HG03159 (cell line): ENCODE results near the gene ZRANB3.

Experiments
- ATAC-seq: cut with Tn5 transposase; IDR thresholded peaks from one replicate; pipeline ENCODE4 v1.9.1; 2021; ENCODE audit warnings: mild to moderate bottlenecking, moderate library complexity; ENCODE audit not compliant: unreplicated experiment

Gene ZRANB3

GRCh38 chr2:135182190-135182589 is 348.8 kb downstream of the ZRANB3 start:
- ATAC-seq = no peak

GRCh38 chr2:135179689-135180088 is 351.3 kb downstream of the ZRANB3 start:
- ATAC-seq = no peak

GRCh38 chr2:135175177-135175576 is 355.8 kb downstream of the ZRANB3 start:
- ATAC-seq = no peak

GRCh38 chr2:135174810-135175093 is 356.3 kb downstream of the ZRANB3 start:
- no peak for ATAC-seq

- ATAC-seq = no peak
Measured at GRCh38 chr2:135174049-135174809, 356.8 kb downstream of the ZRANB3 start.

GRCh38 chr2:135169900-135170753 is 360.9 kb downstream of the ZRANB3 start:
- no peak for ATAC-seq

- no peak for ATAC-seq
Measured at GRCh38 chr2:135168204-135168856, 362.7 kb downstream of the ZRANB3 start.

GRCh38 chr2:135167273-135167672 is 363.7 kb downstream of the ZRANB3 start:
- ATAC-seq = no peak

- ATAC-seq = no peak
Measured at GRCh38 chr2:135164431-135164830, 366.6 kb downstream of the ZRANB3 start.

- ATAC-seq = no peak
Measured at GRCh38 chr2:135163901-135164300, 367.1 kb downstream of the ZRANB3 start.

- ATAC-seq = no peak
Measured at GRCh38 chr2:135163306-135163705, 367.7 kb downstream of the ZRANB3 start.

GRCh38 chr2:135162786-135163185 is 368.2 kb downstream of the ZRANB3 start:
- ATAC-seq = no peak

GRCh38 chr2:135162377-135162776 is 368.6 kb downstream of the ZRANB3 start:
- no peak for ATAC-seq

GRCh38 chr2:135159191-135159590 is 371.8 kb downstream of the ZRANB3 start:
- ATAC-seq = no peak

GRCh38 chr2:135157856-135158255 is 373.2 kb downstream of the ZRANB3 start:
- no peak for ATAC-seq

- ATAC-seq = no peak
Measured at GRCh38 chr2:135154962-135155361, 376.1 kb downstream of the ZRANB3 start.

GRCh38 chr2:135152361-135152760 is 378.7 kb downstream of the ZRANB3 start:
- ATAC-seq = no peak

- ATAC-seq = no peak
Measured at GRCh38 chr2:135151615-135152014, 379.4 kb downstream of the ZRANB3 start.

GRCh38 chr2:135150725-135151124 is 380.3 kb downstream of the ZRANB3 start:
- no peak for ATAC-seq

- ATAC-seq = no peak
Measured at GRCh38 chr2:135149251-135149650, 381.8 kb downstream of the ZRANB3 start.

- no peak for ATAC-seq
Measured at GRCh38 chr2:135144343-135144742, 386.7 kb downstream of the ZRANB3 start.

GRCh38 chr2:135142323-135142722 is 388.7 kb downstream of the ZRANB3 start:
- no peak for ATAC-seq
